Parathyroid adenoma (tissue), 2 donors: ENCODE data around the gene AQP7.

ENCODE experiments used
- H2AFZ ChIP-seq: fragments of 300-600 bp; sonication (generic); one replicate; pipeline ENCODE4 v1.7.0; 2017; ENCODE audit warnings: antibody characterized with exemption, mild to moderate bottlenecking
- H3K27ac ChIP-seq: fragments of 300-600 bp; sonication (generic); one replicate; pipeline ENCODE4 v1.7.0; 2017
- H3K27me3 ChIP-seq: fragments of 300-600 bp; sonication (generic); one replicate; pipeline ENCODE4 v1.7.0; 2017; ENCODE audit warnings: low read length; ENCODE audit not compliant: control insufficient read depth, insufficient read depth
- H3K36me3 ChIP-seq: fragments of 300-600 bp; sonication (generic); one replicate; pipeline ENCODE4 v1.7.0; 2017; ENCODE audit warnings: low read length; ENCODE audit not compliant: control insufficient read depth, insufficient read depth
- H3K4me1 ChIP-seq: fragments of 300-600 bp; sonication (generic); one replicate; pipeline ENCODE4 v1.7.0; 2017; ENCODE audit warnings: control low read depth
- H3K4me2 ChIP-seq: fragments of 300-600 bp; sonication (generic); one replicate; pipeline ENCODE4 v1.7.0; 2017; ENCODE audit warnings: low read length
- H3K4me3 ChIP-seq: fragments of 300-600 bp; sonication (generic); one replicate; pipeline ENCODE4 v1.7.0; 2017; ENCODE audit warnings: low read depth, low read length
- H3K79me2 ChIP-seq: fragments of 300-600 bp; sonication (generic); one replicate; pipeline ENCODE4 v1.7.0; 2017; ENCODE audit warnings: control low read depth
- H3K9ac ChIP-seq: fragments of 300-600 bp; sonication (generic); one replicate; pipeline ENCODE4 v1.7.0; 2017; ENCODE audit warnings: mild to moderate bottlenecking
- H3K9me3 ChIP-seq: fragments of 300-600 bp; sonication (generic); one replicate; pipeline ENCODE4 v1.7.0; 2017; ENCODE audit warnings: low read length; ENCODE audit not compliant: control insufficient read depth
- CTCF ChIP-seq: fragments of 300-600 bp; sonication (generic); IDR thresholded peaks from one replicate; pipeline ENCODE4 v1.7.0; 2017; ENCODE audit warnings: antibody characterized with exemption, mild to moderate bottlenecking
- donor health status: primary hyperparathyroidism.

Gene AQP7

GRCh38 chr9:33446240-33446945 is 44.0 kb upstream of the AQP7 start:
- Histone ChIP-seq H3K4me1 (peaks cover 17% of the 10 kb centered on the region), H3K9ac (no peak overlapping the region), H3K36me3 (no peaks in the 10 kb centered on the region), H3K79me2 (no peaks in the 10 kb centered on the region), H3K9me3 (no peaks in the 10 kb centered on the region), H3K27ac (no peak overlapping the region), H3K4me3 (no peak overlapping the region), H2AFZ (peak overlapping the region; percentile 78), H3K4me2 (peak overlapping the region; percentile 4), H3K27me3 (no peaks in the 10 kb centered on the region)
- TF ChIP-seq CTCF: no peak

- Histone ChIP-seq H3K9me3 (no peaks in the 10 kb centered on the region), H3K4me1 (peaks cover 17% of the 10 kb centered on the region), H3K36me3 (no peaks in the 10 kb centered on the region), H3K27me3 (no peaks in the 10 kb centered on the region), H2AFZ (no peak overlapping the region), H3K4me2 (peak overlapping the region; percentile 13), H3K79me2 (no peaks in the 10 kb centered on the region), H3K9ac (no peak overlapping the region), H3K27ac (peak overlapping the region; percentile 21), H3K4me3 (no peak overlapping the region)
- TF ChIP-seq CTCF: no peak
These were observed 43.2 kb upstream of the AQP7 start for GRCh38 chr9:33445389-33446239.

GRCh38 chr9:33443464-33444154 is 41.2 kb upstream of the AQP7 start:
- Histone ChIP-seq H3K79me2 (no peaks in the 10 kb centered on the region), H2AFZ (no peak overlapping the region), H3K9me3 (no peaks in the 10 kb centered on the region), H3K4me3 (no peak overlapping the region), H3K9ac (no peak overlapping the region), H3K27me3 (no peaks in the 10 kb centered on the region), H3K4me2 (no peak overlapping the region), H3K36me3 (no peaks in the 10 kb centered on the region), H3K27ac (no peak overlapping the region), H3K4me1 (peaks cover 17% of the 10 kb centered on the region)
- no peak for TF ChIP-seq CTCF

- Histone ChIP-seq H3K9ac (no peak overlapping the region), H3K79me2 (no peaks in the 10 kb centered on the region), H3K27ac (no peak overlapping the region), H3K4me2 (no peak overlapping the region), H3K4me1 (peaks cover 17% of the 10 kb centered on the region), H2AFZ (no peak overlapping the region), H3K36me3 (no peaks in the 10 kb centered on the region), H3K27me3 (no peaks in the 10 kb centered on the region), H3K9me3 (no peaks in the 10 kb centered on the region), H3K4me3 (no peak overlapping the region)
- no peak for TF ChIP-seq CTCF
These were observed 40.7 kb upstream of the AQP7 start for GRCh38 chr9:33443047-33443446.
